Endothelial cell of umbilical vein (primary cell): Measurements from ENCODE around the gene PITPNM2. TPM values are rescaled to one million over a fixed set of nuclear protein-coding genes. Genes with fewer than 3 reads are reported as not detected.

Source experiments
- BruUV-seq: library from RNA; stranded (reverse); fragments of 400-500 nt; replicated peaks from 2 replicates; lab custom pipeline; 2021; lab: Mats Ljungman, UMichigan
- CTCF ChIA-PET: fragments of 300-600, 350-600 bp; sonication (Branson Sonifier 250); formaldehyde crosslinking; loops from one replicate; lab custom pipeline; 2021; ENCODE audit warnings: antibody characterized with exemption, inconsistent platforms; lab: Charles Lee
- POLR2A ChIA-PET: fragments of 300-600, 350-600 bp; sonication (Branson Sonifier 250); formaldehyde crosslinking; loops from one replicate; lab custom pipeline; 2021; ENCODE audit warnings: antibody characterized with exemption, inconsistent platforms; lab: Charles Lee
- DNase-seq: peaks from one replicate; pipeline ENCODE4 v3.0.0-alpha.2; 2011; ENCODE audit warnings: low read depth, low spot score
- FAIRE-seq: peaks from 2 replicates; lab custom pipeline; 2011; peaks lifted over from hg19 to GRCh38; lab: Jason Lieb, UNC
- H2AFZ ChIP-seq: 2 replicates; pipeline ENCODE4 v1.6.0; 2012; ENCODE audit warnings: low read depth, low read length, control low read depth, inconsistent platforms
- H3K27ac ChIP-seq: 2 replicates; pipeline ENCODE4 v1.5.1; 2011; ENCODE audit warnings: low read depth, mild to moderate bottlenecking, control low read depth, low read length, moderate library complexity; ENCODE audit not compliant: insufficient read depth
- H3K27me3 ChIP-seq, 2 experiments: 2 replicates each; pipeline versions ENCODE4 v1.6.0 to v1.6.1; 2011; ENCODE audit warnings: low read length in 2 of 2, mixed read lengths in 1 of 2; ENCODE audit not compliant: control insufficient read depth in 2 of 2, insufficient read depth in 2 of 2
- H3K36me3 ChIP-seq, 2 experiments: 2 replicates in 1 of 2; 3 replicates in 1 of 2; pipeline ENCODE4 v1.5.1; 2011; ENCODE audit warnings: low read length in 2 of 2, mild to moderate bottlenecking in 1 of 2, moderate library complexity in 1 of 2; ENCODE audit not compliant: control insufficient read depth in 2 of 2, insufficient read depth in 2 of 2; ENCODE audit errors: extremely low read depth in 1 of 2
- H3K4me1 ChIP-seq: 3 replicates; pipeline ENCODE4 v1.5.1; 2011; ENCODE audit warnings: mild to moderate bottlenecking, low read length; ENCODE audit not compliant: control insufficient read depth, insufficient read depth; ENCODE audit errors: extremely low read depth
- H3K4me2 ChIP-seq: 2 replicates; pipeline ENCODE4 v1.6.1; 2011; ENCODE audit warnings: low read length, control low read depth, mixed read lengths; ENCODE audit not compliant: insufficient read depth
- H3K4me3 ChIP-seq, 3 experiments: fragments of 200-600 bp in 1 of 3; sonication (generic), shearing (Covaris generic) in 1 of 3; replicated peaks in 1 of 3; 2 replicates each; pipeline ENCODE4 v1.5.1; 2011 to 2016; ENCODE audit warnings: control low read depth in 3 of 3, low read length in 3 of 3, mild to moderate bottlenecking in 2 of 3, inconsistent platforms in 1 of 3, low read depth in 1 of 3, moderate library complexity in 1 of 3; ENCODE audit not compliant: insufficient read depth in 1 of 3
- H3K79me2 ChIP-seq: 2 replicates; pipeline ENCODE4 v1.6.0; 2012; ENCODE audit warnings: low read length, inconsistent platforms; ENCODE audit not compliant: control insufficient read depth, insufficient read depth
- H3K9ac ChIP-seq: replicated peaks from 2 replicates; pipeline ENCODE3; 2011; ENCODE audit warnings: low read length, control low read depth; ENCODE audit not compliant: insufficient read depth; ENCODE audit errors: extremely low read depth
- H3K9me1 ChIP-seq: replicated peaks from 3 replicates; pipeline ENCODE4 v1.6.0; 2011; ENCODE audit warnings: mild to moderate bottlenecking, low read length; ENCODE audit not compliant: control insufficient read depth, insufficient read depth; ENCODE audit errors: extremely low read depth
- H3K9me3 ChIP-seq: replicated peaks from 2 replicates; pipeline ENCODE4 v1.5.1; 2012; ENCODE audit warnings: low read length, inconsistent platforms; ENCODE audit not compliant: control insufficient read depth, insufficient read depth
- H4K20me1 ChIP-seq: replicated peaks from 2 replicates; pipeline ENCODE3; 2011; ENCODE audit warnings: mild to moderate bottlenecking, low read length; ENCODE audit not compliant: control insufficient read depth, insufficient read depth; ENCODE audit errors: extremely low read depth
- CTCF ChIP-seq, 2 donors: IDR thresholded peaks; 1 replicate in 1 of 2; 2 replicates in 1 of 2; pipeline ENCODE4 v1.5.1; 2011; ENCODE audit warnings: low read length in 2 of 2, mild to moderate bottlenecking in 2 of 2, moderate library complexity in 2 of 2, control low read depth in 1 of 2, inconsistent platforms in 1 of 2, low read depth in 1 of 2; ENCODE audit not compliant: insufficient read depth in 1 of 2; ENCODE audit errors: extremely low read depth in 1 of 2
- EZH2 ChIP-seq: IDR thresholded peaks from 2 replicates; pipeline ENCODE4 v1.6.1; 2012; ENCODE audit warnings: borderline replicate concordance, low read depth, mild to moderate bottlenecking, moderate library complexity, low read length, inconsistent platforms; ENCODE audit not compliant: severe bottlenecking
- FOS ChIP-seq: IDR thresholded peaks from 2 replicates; pipeline ENCODE4 v1.6.1; 2011; ENCODE audit warnings: mild to moderate bottlenecking, low read length, moderate library complexity, borderline replicate concordance; ENCODE audit not compliant: insufficient read depth
- GATA2 ChIP-seq: IDR thresholded peaks from 2 replicates; pipeline ENCODE4 v1.7.0; 2011; ENCODE audit warnings: low read depth, mild to moderate bottlenecking, moderate library complexity, mixed read lengths, low read length; ENCODE audit not compliant: insufficient read length, insufficient read depth
- JUN ChIP-seq: IDR thresholded peaks from 2 replicates; pipeline ENCODE4 v1.6.1; 2011; ENCODE audit warnings: borderline replicate concordance, low read depth; ENCODE audit not compliant: insufficient read length, insufficient read depth
- MAX ChIP-seq: IDR thresholded peaks from 2 replicates; pipeline ENCODE4 v1.6.1; 2011; ENCODE audit not compliant: insufficient read depth, insufficient read length
- MYC ChIP-seq: IDR thresholded peaks from one replicate; pipeline ENCODE4 v1.6.1; 2011; ENCODE audit warnings: mild to moderate bottlenecking, low read depth, low read length
- POLR2A ChIP-seq: IDR thresholded peaks from 2 replicates; pipeline ENCODE4 v1.6.1; 2012; ENCODE audit warnings: low read depth, mild to moderate bottlenecking, control low read depth, low read length
- POLR2AphosphoS5 ChIP-seq: IDR thresholded peaks from 2 replicates; pipeline ENCODE4 v1.6.1; 2012; ENCODE audit warnings: low read depth, mild to moderate bottlenecking, control low read depth, low read length, moderate library complexity; ENCODE audit not compliant: insufficient read depth
- dilution Hi-C: fragments of 300-500 bp; cut with MboI; formaldehyde crosslinking; loops from one replicate; pipeline ENCODE4 v1.15.0; 2019; ENCODE audit warnings: low sequenced_read_pairs; ENCODE audit not compliant: extremely low pct_ligation_motif_present
- intact Hi-C: fragments of 100-400 bp; cut with micrococcal nuclease; formaldehyde crosslinking; loops from one replicate; pipeline ENCODE4 v1.10.0; 2022
- polyA plus RNA-seq, 4 experiments: library from polyadenylated mRNA; depleted of rRNA in 3 of 4; stranded (reverse) in 3 of 4; unstranded in 1 of 4; fragments of >200 nt; gene quantifications; 2 replicates each; pipeline versions ENCODE4 v1.2.1 to v1.2.3, GENCODE V29; 2011 to 2012; ENCODE audit warnings: missing spikeins in 1 of 4
- total RNA-seq: library from RNA; stranded (reverse); gene quantifications from 2 replicates; pipeline ENCODE4 v1.2.3, GENCODE V29; 2021

PITPNM2 gene
- total and polyA plus RNA-seq, 2 donors (not counting 3 experiments of a cell fraction or from before 2014, with no cell fraction given): 4.2 to 15.9 TPM

GRCh38 chr12:123149501-123150274 lies 1.2 kb downstream of the PITPNM2 start:
- FAIRE-seq (no peak), DNase-seq (no peak)
- POLR2A ChIA-PET: interaction anchor here (1.8 kb wide), 1 partner anchor 83 kb away, joined by 5 read pairs; the partner anchor contains the start of genes MPHOSPH9 and MTRFR
- intact Hi-C loops (loop anchor here (2.0 to 5.0 kb wide), 3 partner anchors 45 to 175 kb away; partner anchors contain the start of genes MPHOSPH9, MTRFR and OGFOD2), dilution Hi-C loops (no loop called here)
- no peaks in the 10 kb centered on the region for H3K9me3 ChIP-seq
- no peaks in the 10 kb centered on the region for H3K36me3 ChIP-seq
- BruUV-seq: no TSS peak
- H3K9ac ChIP-seq: peak overlapping the region; percentile 65
- peaks cover 9% of the 10 kb centered on the region for H3K79me2 ChIP-seq
- peaks cover 14% of the 10 kb centered on the region for H3K4me1 ChIP-seq
- no peak for TF ChIP-seq FOS
- peak overlapping the region; percentile 51 for H3K4me2 ChIP-seq
- no peak overlapping the region for H3K27ac ChIP-seq
- H3K4me3 ChIP-seq: peak overlapping the region; percentile 40 to 61 (median 56)
- H3K9me1 ChIP-seq: no peaks in the 10 kb centered on the region
- H2AFZ ChIP-seq: peak overlapping the region; percentile 93
- H4K20me1 ChIP-seq: no peaks in the 10 kb centered on the region
- H3K27me3 ChIP-seq: no peaks in the 10 kb centered on the region
- CTCF ChIA-PET: interaction anchor here (0.9 to 7.2 kb wide), 6 partner anchors 15 to 106 kb away, joined by 4 to 108 read pairs (median 5); no protein-coding TSS in a partner anchor

- no peak overlapping the region for H3K4me2 ChIP-seq
- TF ChIP-seq JUN (no peak), POLR2AphosphoS5 (no peak), GATA2 (no peak), FOS (no peak), MYC (no peak), POLR2A (no peak), EZH2 (no peak), CTCF (IDR thresholded peaks at IDR 0.05; ENCODE audit: extremely low read depth in 1 of 2, insufficient read depth in 1 of 2, low read depth in 1 of 2, low read length in 2 of 2) (no peak), MAX (no peak)
- H2AFZ ChIP-seq: no peak overlapping the region
- no peaks in the 10 kb centered on the region for H3K27me3 ChIP-seq
- peaks cover 9% of the 10 kb centered on the region for H3K79me2 ChIP-seq
- H3K9me3 ChIP-seq: no peaks in the 10 kb centered on the region
- TSS peak; percentile 15 for BruUV-seq
- ChIA-PET CTCF (interaction anchor here (1.0 to 7.2 kb wide), 4 partner anchors 14 to 106 kb away, joined by 4 to 108 read pairs (median 4); no protein-coding TSS in a partner anchor), POLR2A (interaction anchor here (1.8 kb wide), 1 partner anchor 83 kb away, joined by 5 read pairs; the partner anchor contains the start of genes MPHOSPH9 and MTRFR)
- no peaks in the 10 kb centered on the region for H3K36me3 ChIP-seq
- no peak overlapping the region for H3K4me3 ChIP-seq
- H3K9me1 ChIP-seq: no peaks in the 10 kb centered on the region
- dilution Hi-C loops (no loop called here), intact Hi-C loops (no loop called here)
- no peak for DNase-seq
- H3K9ac ChIP-seq: no peak overlapping the region
- H4K20me1 ChIP-seq: no peaks in the 10 kb centered on the region
- peaks cover 14% of the 10 kb centered on the region for H3K4me1 ChIP-seq
- no peak for FAIRE-seq
- no peak overlapping the region for H3K27ac ChIP-seq
Measured at GRCh38 chr12:123149088-123149487, 1.8 kb downstream of the PITPNM2 start.
